GM08714 (cell line): ENCODE data around the gene IGSF5.
"Not testable (repeated sequence)": the region's sequence is repeated elsewhere in the genome, so short reads cannot be mapped to it uniquely, and the experiment has no call there.

ENCODE experiments used
- H3K4me3 ChIP-seq: fragments of 200-500 bp; sonication (Bioruptor generic); 2 replicates; pipeline ENCODE4 v1.5.1; 2014; ENCODE audit warnings: mild to moderate bottlenecking, low read length, inconsistent platforms
- ZNF274 ChIP-seq: IDR thresholded peaks from 2 replicates; pipeline ENCODE4 v1.6.1; 2012; ENCODE audit warnings: mild to moderate bottlenecking, low read depth, low read length

Gene IGSF5

DNA sequence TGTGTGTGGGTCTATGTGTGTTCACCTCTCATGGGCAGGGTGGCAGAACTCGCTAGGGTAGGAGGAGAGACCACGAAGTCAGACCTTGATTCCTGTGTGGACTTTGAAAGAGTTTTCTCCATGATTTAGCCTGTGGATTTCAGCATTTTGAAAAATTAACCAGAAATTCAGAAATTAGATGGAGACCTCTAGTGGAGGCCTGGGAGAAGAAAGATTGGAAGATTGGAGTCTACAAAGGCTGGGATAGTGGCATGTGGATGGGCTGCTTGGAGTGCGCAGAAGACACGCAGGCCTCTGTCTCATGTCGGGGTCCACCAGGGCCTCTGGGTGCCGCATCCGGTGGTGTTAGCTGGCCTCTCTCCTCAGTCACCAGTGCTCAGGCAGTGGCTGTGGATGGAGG is 18.9 kb upstream of the IGSF5 start:
- TF ChIP-seq ZNF274: no peak
- no peak overlapping the region for H3K4me3 ChIP-seq

GRCh38 chr21:39727401-39728120 is 17.4 kb upstream of the IGSF5 start:
- TF ChIP-seq ZNF274: no peak
- H3K4me3 ChIP-seq: no peak overlapping the region

- no peak for TF ChIP-seq ZNF274
- H3K4me3 ChIP-seq: no peak overlapping the region
Measured at GRCh38 chr21:39728341-39728740, 16.6 kb upstream of the IGSF5 start.

GRCh38 chr21:39730418-39731157 is 14.4 kb upstream of the IGSF5 start:
- H3K4me3 ChIP-seq: no peak overlapping the region
- no peak for TF ChIP-seq ZNF274

- TF ChIP-seq ZNF274: no peak
- H3K4me3 ChIP-seq: no peak overlapping the region
Measured at GRCh38 chr21:39736716-39737115, 8.3 kb upstream of the IGSF5 start.

GRCh38 chr21:39737376-39738000 is 7.5 kb upstream of the IGSF5 start:
- H3K4me3 ChIP-seq: no peak overlapping the region
- TF ChIP-seq ZNF274: no peak

DNA sequence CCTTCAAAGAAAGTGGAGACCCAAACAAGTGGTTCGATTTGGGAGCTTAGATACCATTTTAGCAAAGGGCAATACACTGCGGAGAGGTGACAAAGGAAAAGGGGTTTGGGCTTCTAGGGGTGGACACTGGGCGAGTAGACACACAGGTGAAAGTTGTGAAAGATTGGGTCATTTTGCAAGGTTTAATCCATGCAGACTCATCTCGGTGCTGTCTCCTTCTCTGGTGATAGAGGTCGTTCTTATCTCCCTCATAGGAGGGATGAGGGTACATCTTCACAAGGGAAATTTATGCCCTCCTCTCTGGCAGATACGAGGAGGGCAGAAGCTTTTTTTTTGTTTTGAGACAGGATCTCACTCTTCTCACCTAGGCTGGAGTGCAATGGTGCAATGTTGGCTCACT is 6.4 kb upstream of the IGSF5 start:
- no peak overlapping the region for H3K4me3 ChIP-seq
- TF ChIP-seq ZNF274: no peak

GRCh38 chr21:39739531-39739930 is 5.5 kb upstream of the IGSF5 start:
- not testable (repeated sequence) for H3K4me3 ChIP-seq

DNA sequence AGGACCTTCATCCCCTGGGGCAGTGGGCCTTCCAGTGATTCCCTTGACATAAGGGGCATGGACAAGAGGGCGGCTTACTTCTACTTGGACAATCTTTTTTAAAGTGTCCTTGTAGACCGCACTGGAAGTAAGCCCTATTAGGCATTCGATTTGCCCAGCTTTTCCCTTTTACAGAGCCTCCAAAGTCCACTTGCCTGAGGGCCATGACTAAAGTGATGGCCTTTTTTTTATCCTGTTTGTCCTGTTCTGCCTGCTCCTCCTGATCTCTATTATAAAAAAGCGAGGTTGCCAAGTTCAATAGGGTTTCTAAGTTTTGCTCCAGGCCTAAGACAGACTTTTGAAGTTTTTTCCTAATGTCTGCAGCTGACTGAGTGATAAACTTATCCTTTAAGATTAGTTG is 2.4 kb upstream of the IGSF5 start:
- not testable (repeated sequence) for H3K4me3 ChIP-seq

- H3K4me3 ChIP-seq: not testable (repeated sequence)
Measured at GRCh38 chr21:39745332-39745731, 349 bp downstream of the IGSF5 start.

- TF ChIP-seq ZNF274: no peak
- H3K4me3 ChIP-seq: no peak overlapping the region
Measured at GRCh38 chr21:39750670-39751069, 5.7 kb downstream of the IGSF5 start.

DNA sequence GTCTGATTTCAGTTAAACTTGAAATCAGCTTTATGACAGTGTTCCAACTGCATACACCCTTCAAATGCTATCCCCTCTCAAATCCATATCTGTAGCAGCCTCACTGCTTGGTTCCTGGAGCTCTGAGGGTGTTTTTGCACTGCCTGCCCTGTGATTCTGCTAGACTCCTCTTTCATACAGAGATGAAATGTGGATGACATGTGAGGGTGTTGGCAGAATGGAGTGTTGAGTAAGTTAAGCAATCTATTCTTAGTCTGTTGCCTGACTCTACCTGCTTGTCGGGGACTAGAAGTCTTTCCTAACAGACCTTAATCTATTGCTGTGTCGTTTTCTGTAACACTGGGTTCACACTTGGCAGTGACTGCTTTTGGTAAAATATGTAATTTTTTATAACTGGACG is 9.8 kb downstream of the IGSF5 start:
- no peak for TF ChIP-seq ZNF274
- H3K4me3 ChIP-seq: no peak overlapping the region

GRCh38 chr21:39756285-39756684 is 11.3 kb downstream of the IGSF5 start:
- H3K4me3 ChIP-seq: no peak overlapping the region
- no peak for TF ChIP-seq ZNF274

GRCh38 chr21:39763272-39763970 is 18.4 kb downstream of the IGSF5 start:
- no peak overlapping the region for H3K4me3 ChIP-seq
- TF ChIP-seq ZNF274: no peak

GRCh38 chr21:39774227-39774626 is 29.2 kb downstream of the IGSF5 start:
- H3K4me3 ChIP-seq: no peak overlapping the region
- no peak for TF ChIP-seq ZNF274

DNA sequence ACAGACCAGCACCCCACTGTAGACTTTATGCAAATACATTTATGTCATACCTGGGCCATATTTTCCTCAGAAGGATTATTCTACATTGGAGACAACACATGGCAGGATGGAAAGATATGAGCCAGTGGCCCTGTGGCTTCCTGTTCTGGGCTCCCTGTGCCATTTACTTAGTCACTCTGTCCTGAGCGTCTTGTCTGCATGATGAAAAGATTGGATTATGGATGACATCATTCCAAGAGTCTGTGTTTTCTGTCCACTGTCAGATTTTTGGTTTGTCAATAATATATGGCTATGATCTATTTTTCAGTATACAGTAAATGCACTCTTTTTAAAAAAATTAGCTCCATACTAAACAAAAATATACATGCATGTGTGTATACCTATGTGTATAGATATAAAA is 30.8 kb downstream of the IGSF5 start:
- no peak overlapping the region for H3K4me3 ChIP-seq
- TF ChIP-seq ZNF274: no peak
